ENCODE data around the gene PPP1CB.
"Not testable (repeated sequence)": the region's sequence is repeated elsewhere in the genome, so short reads cannot be mapped to it uniquely, and the experiment has no call there.

PPP1CB gene

DNA sequence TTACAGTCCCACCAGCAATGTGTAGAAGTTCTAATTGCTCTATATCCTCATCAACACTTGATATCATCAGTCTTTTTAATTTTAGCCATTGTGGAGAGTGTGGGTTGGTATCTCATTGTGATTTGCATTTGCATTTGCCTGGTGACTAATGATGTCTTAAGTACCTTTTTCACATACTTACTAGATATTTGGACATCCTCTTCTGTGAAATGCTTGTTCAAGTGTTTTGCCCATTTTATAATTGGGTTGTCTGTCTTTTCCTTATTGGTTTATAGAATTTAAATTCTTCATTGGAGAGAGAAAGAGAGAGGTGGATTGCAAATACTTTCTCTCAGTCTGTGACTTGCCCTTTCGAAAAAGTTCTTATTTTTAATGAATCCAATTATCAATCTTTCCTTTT lies 14.0 kb upstream of the PPP1CB start:
- Histone ChIP-seq H3K36me3 (ENCODE audit: control insufficient read depth in 2 of 2, insufficient read depth in 2 of 2, low read length in 2 of 2) (no peaks in the 10 kb centered on the region), H3K27ac (ENCODE audit: low read depth in 2 of 2, low read length in 2 of 2) (no peak overlapping the region), H3K9ac (ENCODE audit: low read depth in 1 of 2, low read length in 2 of 2) (no peak overlapping the region), H3K4me1 (ENCODE audit: control insufficient read depth in 2 of 2, insufficient read depth in 2 of 2, low read length in 2 of 2) (peaks cover 0 to 3% of the 10 kb centered on the region in 2 donors), H3K9me3 (ENCODE audit: control insufficient read depth in 2 of 2, low read length in 2 of 2) (peaks cover 3% of the 10 kb centered on the region in 2 donors), H3K4me3 (ENCODE audit: low read length in 2 of 2) (no peak overlapping the region), H3K27me3 (ENCODE audit: control insufficient read depth in 2 of 2, insufficient read depth in 2 of 2, low read length in 2 of 2) (no peaks in the 10 kb centered on the region)

GRCh38 chr2:28742619-28743018 lies 9.0 kb upstream of the PPP1CB start:
- H3K9me3 ChIP-seq (ENCODE audit: control insufficient read depth in 2 of 2, low read length in 2 of 2); H3K9ac ChIP-seq (ENCODE audit: low read depth in 1 of 2, low read length in 2 of 2); H3K4me3 ChIP-seq (ENCODE audit: low read length in 2 of 2); H3K27me3 ChIP-seq (ENCODE audit: control insufficient read depth in 2 of 2, insufficient read depth in 2 of 2, low read length in 2 of 2); H3K4me1 ChIP-seq (ENCODE audit: control insufficient read depth in 2 of 2, insufficient read depth in 2 of 2, low read length in 2 of 2); H3K27ac ChIP-seq (ENCODE audit: low read depth in 2 of 2, low read length in 2 of 2); H3K36me3 ChIP-seq (ENCODE audit: control insufficient read depth in 2 of 2, insufficient read depth in 2 of 2, low read length in 2 of 2): not testable (repeated sequence)

- Histone ChIP-seq H3K36me3 (ENCODE audit: control insufficient read depth in 2 of 2, insufficient read depth in 2 of 2, low read length in 2 of 2) (no peaks in the 10 kb centered on the region), H3K27me3 (ENCODE audit: control insufficient read depth in 2 of 2, insufficient read depth in 2 of 2, low read length in 2 of 2) (no peaks in the 10 kb centered on the region), H3K4me3 (ENCODE audit: low read length in 2 of 2) (no peak overlapping the region), H3K9ac (ENCODE audit: low read depth in 1 of 2, low read length in 2 of 2) (no peak overlapping the region), H3K9me3 (ENCODE audit: control insufficient read depth in 2 of 2, low read length in 2 of 2) (no peaks in the 10 kb centered on the region), H3K4me1 (ENCODE audit: control insufficient read depth in 2 of 2, insufficient read depth in 2 of 2, low read length in 2 of 2) (peaks cover 12 to 23% of the 10 kb centered on the region in 2 donors), H3K27ac (ENCODE audit: low read depth in 2 of 2, low read length in 2 of 2) (no peak overlapping the region)
Measured at GRCh38 chr2:28745225-28745624, 6.4 kb upstream of the PPP1CB start.

GRCh38 chr2:28745876-28746275 lies 5.8 kb upstream of the PPP1CB start:
- no peaks in the 10 kb centered on the region for H3K27me3 ChIP-seq (ENCODE audit: control insufficient read depth in 2 of 2, insufficient read depth in 2 of 2, low read length in 2 of 2)
- H3K9ac ChIP-seq (ENCODE audit: low read depth in 1 of 2, low read length in 2 of 2): no peak overlapping the region
- H3K36me3 ChIP-seq (ENCODE audit: control insufficient read depth in 2 of 2, insufficient read depth in 2 of 2, low read length in 2 of 2): no peaks in the 10 kb centered on the region
- H3K4me1 ChIP-seq (ENCODE audit: control insufficient read depth in 2 of 2, insufficient read depth in 2 of 2, low read length in 2 of 2): peaks cover 19 to 30% of the 10 kb centered on the region in 2 donors
- no peak overlapping the region for H3K27ac ChIP-seq (ENCODE audit: low read depth in 2 of 2, low read length in 2 of 2)
- H3K4me3 ChIP-seq (ENCODE audit: low read length in 2 of 2): no peak overlapping the region
- no peaks in the 10 kb centered on the region for H3K9me3 ChIP-seq (ENCODE audit: control insufficient read depth in 2 of 2, low read length in 2 of 2)

- H3K27me3 ChIP-seq (ENCODE audit: control insufficient read depth in 2 of 2, insufficient read depth in 2 of 2, low read length in 2 of 2): no peaks in the 10 kb centered on the region
- no peaks in the 10 kb centered on the region for H3K9me3 ChIP-seq (ENCODE audit: control insufficient read depth in 2 of 2, low read length in 2 of 2)
- no peak overlapping the region for H3K9ac ChIP-seq (ENCODE audit: low read depth in 1 of 2, low read length in 2 of 2)
- no peaks in the 10 kb centered on the region for H3K36me3 ChIP-seq (ENCODE audit: control insufficient read depth in 2 of 2, insufficient read depth in 2 of 2, low read length in 2 of 2)
- H3K4me1 ChIP-seq (ENCODE audit: control insufficient read depth in 2 of 2, insufficient read depth in 2 of 2, low read length in 2 of 2): peaks cover 20 to 30% of the 10 kb centered on the region in 2 donors
- no peak overlapping the region for H3K4me3 ChIP-seq (ENCODE audit: low read length in 2 of 2)
- no peak overlapping the region for H3K27ac ChIP-seq (ENCODE audit: low read depth in 2 of 2, low read length in 2 of 2)
Measured at GRCh38 chr2:28746429-28747111, 5.1 kb upstream of the PPP1CB start.

DNA sequence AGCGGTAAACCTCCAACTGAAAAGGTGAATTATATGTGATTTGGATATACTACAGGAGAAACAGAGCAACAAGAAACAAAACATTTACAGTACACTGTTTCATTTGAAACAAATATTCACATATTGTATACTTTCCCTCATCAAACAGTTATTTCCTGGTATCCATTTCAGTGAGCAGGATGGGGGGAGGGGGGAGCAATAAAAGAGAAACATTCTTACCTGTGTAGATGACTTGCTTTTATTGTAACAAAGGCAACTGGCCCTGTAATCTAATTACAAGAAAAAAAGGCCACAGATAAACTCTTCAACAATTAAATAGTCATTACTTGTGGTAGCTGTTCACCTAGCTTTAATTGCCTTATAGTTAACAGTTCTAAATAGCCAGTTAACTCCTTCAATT lies 3.9 kb upstream of the PPP1CB start:
- Histone ChIP-seq H3K27me3 (ENCODE audit: control insufficient read depth in 2 of 2, insufficient read depth in 2 of 2, low read length in 2 of 2) (no peaks in the 10 kb centered on the region), H3K4me1 (ENCODE audit: control insufficient read depth in 2 of 2, insufficient read depth in 2 of 2, low read length in 2 of 2) (peaks cover 20 to 30% of the 10 kb centered on the region in 2 donors), H3K4me3 (ENCODE audit: low read length in 2 of 2) (peak overlapping the region in 1 of 2 donors; percentile 28), H3K9ac (ENCODE audit: low read depth in 1 of 2, low read length in 2 of 2) (no peak overlapping the region), H3K36me3 (ENCODE audit: control insufficient read depth in 2 of 2, insufficient read depth in 2 of 2, low read length in 2 of 2) (no peaks in the 10 kb centered on the region), H3K27ac (ENCODE audit: low read depth in 2 of 2, low read length in 2 of 2) (peak overlapping the region; percentile 41 to 49), H3K9me3 (ENCODE audit: control insufficient read depth in 2 of 2, low read length in 2 of 2) (no peaks in the 10 kb centered on the region)

DNA sequence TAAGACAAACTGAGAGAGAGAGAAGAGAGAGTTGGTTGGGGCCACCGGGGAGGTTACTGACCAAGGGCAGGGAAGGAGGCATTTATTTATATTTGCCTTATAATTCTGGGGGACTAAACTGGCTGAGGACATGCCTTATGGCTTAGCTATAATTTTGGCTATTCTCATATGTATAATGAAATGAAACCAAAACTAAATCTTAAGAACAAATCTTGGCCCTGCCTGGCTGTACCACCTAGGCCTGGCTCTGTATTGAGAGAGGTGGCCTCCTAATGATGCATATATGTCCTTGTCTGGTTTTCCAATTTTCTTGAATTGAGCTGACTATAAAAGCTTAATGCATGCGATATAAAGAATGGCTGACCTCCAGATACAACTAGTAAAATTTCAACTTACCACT lies 3.5 kb upstream of the PPP1CB start:
- no peaks in the 10 kb centered on the region for H3K9me3 ChIP-seq (ENCODE audit: control insufficient read depth in 2 of 2, low read length in 2 of 2)
- H3K4me3 ChIP-seq (ENCODE audit: low read length in 2 of 2): peak overlapping the region in 1 of 2 donors; percentile 28
- H3K27me3 ChIP-seq (ENCODE audit: control insufficient read depth in 2 of 2, insufficient read depth in 2 of 2, low read length in 2 of 2): no peaks in the 10 kb centered on the region
- H3K9ac ChIP-seq (ENCODE audit: low read depth in 1 of 2, low read length in 2 of 2): no peak overlapping the region
- H3K27ac ChIP-seq (ENCODE audit: low read depth in 2 of 2, low read length in 2 of 2): peak overlapping the region; percentile 41 to 49
- H3K4me1 ChIP-seq (ENCODE audit: control insufficient read depth in 2 of 2, insufficient read depth in 2 of 2, low read length in 2 of 2): peaks cover 20 to 30% of the 10 kb centered on the region in 2 donors
- no peaks in the 10 kb centered on the region for H3K36me3 ChIP-seq (ENCODE audit: control insufficient read depth in 2 of 2, insufficient read depth in 2 of 2, low read length in 2 of 2)

DNA sequence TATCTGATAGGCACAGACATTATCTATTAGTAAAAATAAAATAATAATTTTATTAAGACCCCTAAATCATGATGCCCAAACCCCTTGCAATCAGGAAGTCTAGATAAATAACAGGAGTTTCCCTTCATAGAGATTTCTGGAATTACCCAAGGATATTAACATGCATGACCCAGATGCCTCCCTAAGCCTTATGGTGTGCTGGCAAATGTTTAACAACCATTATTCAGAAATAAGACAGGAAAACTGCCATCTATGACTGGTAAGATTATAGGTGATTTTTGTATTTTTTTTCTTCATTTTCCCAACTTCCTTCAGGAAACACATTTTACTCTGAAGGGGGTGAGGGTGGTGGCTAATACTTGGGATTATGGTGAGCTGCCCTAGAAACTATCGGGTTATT lies 2.7 kb upstream of the PPP1CB start:
- Histone ChIP-seq H3K4me1 (ENCODE audit: control insufficient read depth in 2 of 2, insufficient read depth in 2 of 2, low read length in 2 of 2) (peaks cover 20 to 30% of the 10 kb centered on the region in 2 donors), H3K9me3 (ENCODE audit: control insufficient read depth in 2 of 2, low read length in 2 of 2) (no peaks in the 10 kb centered on the region), H3K4me3 (ENCODE audit: low read length in 2 of 2) (no peak overlapping the region), H3K27ac (ENCODE audit: low read depth in 2 of 2, low read length in 2 of 2) (no peak overlapping the region), H3K36me3 (ENCODE audit: control insufficient read depth in 2 of 2, insufficient read depth in 2 of 2, low read length in 2 of 2) (no peaks in the 10 kb centered on the region), H3K27me3 (ENCODE audit: control insufficient read depth in 2 of 2, insufficient read depth in 2 of 2, low read length in 2 of 2) (no peaks in the 10 kb centered on the region), H3K9ac (ENCODE audit: low read depth in 1 of 2, low read length in 2 of 2) (no peak overlapping the region)

- peaks cover 20 to 34% of the 10 kb centered on the region in 2 donors for H3K4me1 ChIP-seq (ENCODE audit: control insufficient read depth in 2 of 2, insufficient read depth in 2 of 2, low read length in 2 of 2)
- H3K9ac ChIP-seq (ENCODE audit: low read depth in 1 of 2, low read length in 2 of 2): no peak overlapping the region
- no peaks in the 10 kb centered on the region for H3K36me3 ChIP-seq (ENCODE audit: control insufficient read depth in 2 of 2, insufficient read depth in 2 of 2, low read length in 2 of 2)
- H3K4me3 ChIP-seq (ENCODE audit: low read length in 2 of 2): no peak overlapping the region
- H3K27me3 ChIP-seq (ENCODE audit: control insufficient read depth in 2 of 2, insufficient read depth in 2 of 2, low read length in 2 of 2): no peaks in the 10 kb centered on the region
- no peaks in the 10 kb centered on the region for H3K9me3 ChIP-seq (ENCODE audit: control insufficient read depth in 2 of 2, low read length in 2 of 2)
- H3K27ac ChIP-seq (ENCODE audit: low read depth in 2 of 2, low read length in 2 of 2): peak overlapping the region in 1 of 2 donors; percentile 99
Measured at GRCh38 chr2:28749526-28749925, 2.1 kb upstream of the PPP1CB start.

GRCh38 chr2:28750316-28751251 lies 1.0 kb upstream of the PPP1CB start:
- peak overlapping the region; percentile 98 to 100 for H3K9ac ChIP-seq (ENCODE audit: low read depth in 1 of 2, low read length in 2 of 2)
- peak overlapping the region; percentile 86 to 97 for H3K4me3 ChIP-seq (ENCODE audit: low read length in 2 of 2)
- no peaks in the 10 kb centered on the region for H3K27me3 ChIP-seq (ENCODE audit: control insufficient read depth in 2 of 2, insufficient read depth in 2 of 2, low read length in 2 of 2)
- H3K27ac ChIP-seq (ENCODE audit: low read depth in 2 of 2, low read length in 2 of 2): peak overlapping the region; percentile 99 to 100
- no peaks in the 10 kb centered on the region for H3K36me3 ChIP-seq (ENCODE audit: control insufficient read depth in 2 of 2, insufficient read depth in 2 of 2, low read length in 2 of 2)
- no peaks in the 10 kb centered on the region for H3K9me3 ChIP-seq (ENCODE audit: control insufficient read depth in 2 of 2, low read length in 2 of 2)
- H3K4me1 ChIP-seq (ENCODE audit: control insufficient read depth in 2 of 2, insufficient read depth in 2 of 2, low read length in 2 of 2): peaks cover 24 to 37% of the 10 kb centered on the region in 2 donors
